GM23338 (cell line): Measurements from ENCODE around the gene TP53I13. TPM values are rescaled to one million over a fixed set of nuclear protein-coding genes. Genes with fewer than 3 reads are reported as not detected.

Source experiments
- ATAC-seq: fragments of 200-7000 bp; cut with Tn5 transposase; 3 replicates; pipeline ENCODE4 v1.9.1; 2020
- DNase-seq: peaks from one replicate; pipeline ENCODE4 v3.0.0-alpha.2; 2015; ENCODE audit warnings: low spot score
- H2AFZ ChIP-seq: fragments of 200-600 bp; sonication (generic); 2 replicates; pipeline ENCODE4 v1.8.0; 2016; ENCODE audit warnings: antibody characterized with exemption, mild to moderate bottlenecking, moderate library complexity
- H3F3A ChIP-seq: fragments of 200-600 bp; sonication (generic); replicated peaks from 2 replicates; pipeline ENCODE4 v1.8.0; 2017; ENCODE audit warnings: antibody characterized with exemption, mixed run types, low read depth
- H3K27ac ChIP-seq: fragments of 200-600 bp; sonication (generic); 2 replicates; pipeline ENCODE4 v1.6.1; 2016; ENCODE audit warnings: low read depth
- H3K27me3 ChIP-seq: fragments of 200-600 bp; sonication (generic); 2 replicates; pipeline ENCODE4 v1.8.0; 2016; ENCODE audit warnings: mild to moderate bottlenecking, mixed run types, moderate library complexity; ENCODE audit not compliant: insufficient read depth
- H3K36me3 ChIP-seq: fragments of 200-600 bp; sonication (generic); 2 replicates; pipeline ENCODE4 v1.8.0; 2016; ENCODE audit warnings: mild to moderate bottlenecking; ENCODE audit not compliant: insufficient read depth
- H3K4me1 ChIP-seq: fragments of 200-600 bp; sonication (generic); 2 replicates; pipeline ENCODE4 v1.8.0; 2016; ENCODE audit warnings: mild to moderate bottlenecking, moderate library complexity; ENCODE audit not compliant: insufficient read depth
- H3K4me2 ChIP-seq: fragments of 200-600 bp; sonication (generic); 2 replicates; pipeline ENCODE4 v1.7.1; 2017; ENCODE audit warnings: mixed run types
- H3K4me3 ChIP-seq: fragments of 200-600 bp; sonication (generic); 2 replicates; pipeline ENCODE4 v1.6.1; 2016; ENCODE audit warnings: mixed run types
- H3K79me2 ChIP-seq: fragments of 200-600 bp; sonication (generic); replicated peaks from 2 replicates; pipeline ENCODE4 v1.8.0; 2017; ENCODE audit warnings: mild to moderate bottlenecking; ENCODE audit not compliant: insufficient read depth
- H3K9me2 ChIP-seq: fragments of 200-600 bp; sonication (generic); 2 replicates; pipeline ENCODE4 v1.8.0; 2017; ENCODE audit not compliant: insufficient read depth
- H4K20me1 ChIP-seq: fragments of 200-600 bp; sonication (generic); replicated peaks from 2 replicates; pipeline ENCODE4 v1.8.0; 2017; ENCODE audit warnings: mild to moderate bottlenecking; ENCODE audit not compliant: insufficient read depth
- H3K27ac Mint-ChIP-seq: 2 replicates; pipeline ENCODE4 v1.8.0; 2020; ENCODE audit warnings: inconsistent platforms, mild to moderate bottlenecking, moderate library complexity, mixed read lengths
- H3K27me3 Mint-ChIP-seq: 3 replicates; pipeline ENCODE4 v1.8.0; 2022; ENCODE audit warnings: low read depth, mild to moderate bottlenecking, moderate library complexity, mixed read lengths, inconsistent platforms; ENCODE audit not compliant: insufficient read depth, poor library complexity
- H3K36me3 Mint-ChIP-seq: 3 replicates; pipeline ENCODE4 v1.8.0; 2021; ENCODE audit warnings: low read depth, mild to moderate bottlenecking, inconsistent platforms, moderate library complexity, mixed read lengths
- H3K4me1 Mint-ChIP-seq: 3 replicates; pipeline ENCODE4 v1.8.0; 2020; ENCODE audit warnings: mild to moderate bottlenecking, inconsistent platforms, mixed read lengths
- H3K4me3 Mint-ChIP-seq: 3 replicates; pipeline ENCODE4 v1.8.0; 2021; ENCODE audit warnings: moderate library complexity, mild to moderate bottlenecking, inconsistent platforms, mixed read lengths
- H3K9me3 Mint-ChIP-seq: 3 replicates; pipeline ENCODE4 v1.8.0; 2020; ENCODE audit warnings: moderate library complexity, mild to moderate bottlenecking, inconsistent platforms, mixed read lengths
- CREB1 ChIP-seq: fragments of 250-450 bp; sonication (Bioruptor Pico); IDR thresholded peaks from 2 replicates; pipeline ENCODE4 v1.5.0; 2020; ENCODE audit warnings: low read depth, mild to moderate bottlenecking, moderate library complexity
- EZH2 ChIP-seq: fragments of 200-600 bp; sonication (generic); IDR thresholded peaks from one replicate; pipeline ENCODE4 v1.8.0; 2017; ENCODE audit warnings: antibody characterized with exemption, mild to moderate bottlenecking, low read depth; ENCODE audit not compliant: unreplicated experiment
- EZH2phosphoT487 ChIP-seq: fragments of 200-600 bp; sonication (generic); IDR thresholded peaks from one replicate; pipeline ENCODE4 v1.8.1; 2018; ENCODE audit warnings: antibody characterized with exemption; ENCODE audit not compliant: unreplicated experiment
- NANOG ChIP-seq: IDR thresholded peaks from 2 replicates; pipeline ENCODE4 v1.6.1; 2016; ENCODE audit warnings: antibody characterized with exemption, borderline replicate concordance
- STAT1 ChIP-seq: IDR thresholded peaks from one replicate; pipeline ENCODE4 v1.6.1; 2016; ENCODE audit warnings: antibody characterized with exemption; ENCODE audit not compliant: unreplicated experiment
- polyA plus RNA-seq: library from polyadenylated mRNA; unstranded; fragments of >200 nt; fragmentation: Nextera tagmentation; extraction: Ambion mirVana; gene quantifications from 2 replicates; pipeline ENCODE4 v1.2.1, GENCODE V29; 2016
- total RNA-seq: library from RNA; depleted of rRNA; stranded (reverse); fragments of >200 nt; shearing (Covaris generic); gene quantifications from 2 replicates; pipeline ENCODE4 v1.2.3, GENCODE V29; 2014
- TF ChIP-seq, protein P1 (sequence below): IDR thresholded peaks from 2 replicates; pipeline ENCODE4 v1.6.1; 2016; ENCODE audit warnings: antibody characterized with exemption
- TF ChIP-seq, protein P2 (sequence below): fragments of 250-450 bp; sonication (Bioruptor Pico); IDR thresholded peaks from 2 replicates; pipeline ENCODE4 v1.5.0; 2020; ENCODE audit warnings: mild to moderate bottlenecking, moderate library complexity
- TF ChIP-seq, protein P3 (sequence below): IDR thresholded peaks from one replicate; pipeline ENCODE4 v1.6.1; 2018; ENCODE audit warnings: antibody characterized with exemption; ENCODE audit not compliant: unreplicated experiment
- TF ChIP-seq, protein P4 (sequence below), 2 experiments: fragments of 200-600 bp in 1 of 2; sonication (generic) in 1 of 2; conservative IDR thresholded peaks; 2 replicates each; pipeline versions ENCODE4 v1.5.1 to v1.6.1; 2016 to 2017; ENCODE audit warnings: antibody characterized with exemption in 2 of 2, low read depth in 2 of 2, mild to moderate bottlenecking in 2 of 2, moderate library complexity in 1 of 2

Gene TP53I13
- total and polyA plus RNA-seq, 2 experiments from 2014 or later = 21.0 to 38.9 TPM

DNA sequence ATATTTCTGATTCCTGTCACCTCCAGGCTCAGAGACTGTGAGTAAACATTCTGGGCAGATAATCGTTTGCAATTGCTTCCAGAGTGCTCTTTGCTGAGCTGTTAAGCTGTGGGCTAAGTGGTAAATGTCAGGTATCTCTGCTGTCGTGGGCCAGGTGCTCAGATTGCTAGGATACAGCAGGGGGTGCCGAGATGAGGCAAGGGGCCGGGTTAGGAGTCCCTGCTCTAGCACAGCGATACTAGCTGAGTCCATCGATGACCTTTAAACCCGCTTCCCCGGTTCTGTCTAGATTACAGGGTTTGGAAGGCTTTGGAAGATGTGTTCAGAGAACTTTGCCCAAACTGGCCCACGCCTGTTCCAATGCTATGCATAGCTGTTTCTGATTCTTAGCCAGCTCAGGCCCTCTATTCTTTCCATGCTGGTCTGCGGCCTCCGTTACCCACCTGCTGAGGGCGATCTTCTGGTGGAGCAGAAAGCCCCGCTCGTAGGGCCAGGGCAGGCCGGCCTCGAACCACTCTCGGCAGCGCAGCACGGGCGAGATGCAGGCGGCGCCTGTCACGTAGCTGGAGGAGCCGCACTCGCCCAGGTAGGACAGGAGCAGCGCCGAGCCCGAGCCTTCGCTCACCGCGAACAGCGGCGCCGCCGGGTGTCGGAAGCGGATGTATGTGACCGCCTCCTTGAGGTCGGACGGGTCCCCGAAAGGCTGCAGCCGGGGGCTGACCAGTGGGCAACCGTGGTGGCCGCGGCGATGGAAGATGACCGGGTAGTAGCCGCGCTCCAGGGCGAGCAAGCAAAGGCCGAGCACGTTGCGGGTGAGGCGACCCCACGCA is 2.6 kb upstream of the TP53I13 start:
- H3K9me2 ChIP-seq = no peaks in the 10 kb centered on the region
- no peak overlapping the region for H3K27ac Mint-ChIP-seq
- H3K27ac ChIP-seq = no peak overlapping the region
- H3K4me2 ChIP-seq = peak overlapping the region; percentile 96
- peaks cover 46% of the 10 kb centered on the region for H3K27me3 Mint-ChIP-seq
- ATAC-seq (peak; percentile 42), DNase-seq (peak; percentile 82)
- no peaks in the 10 kb centered on the region for H3K36me3 ChIP-seq
- H3K79me2 ChIP-seq = no peaks in the 10 kb centered on the region
- H3K36me3 Mint-ChIP-seq = peaks cover 5% of the 10 kb centered on the region; the same call in 1 of the 3 replicates
- peak overlapping the region; percentile 75 for H3K4me3 Mint-ChIP-seq
- peak overlapping the region; percentile 87 for H3K4me3 ChIP-seq
- H4K20me1 ChIP-seq = peaks cover 8% of the 10 kb centered on the region
- peaks cover 48% of the 10 kb centered on the region for H3K27me3 ChIP-seq
- TF ChIP-seq, protein P1, sequence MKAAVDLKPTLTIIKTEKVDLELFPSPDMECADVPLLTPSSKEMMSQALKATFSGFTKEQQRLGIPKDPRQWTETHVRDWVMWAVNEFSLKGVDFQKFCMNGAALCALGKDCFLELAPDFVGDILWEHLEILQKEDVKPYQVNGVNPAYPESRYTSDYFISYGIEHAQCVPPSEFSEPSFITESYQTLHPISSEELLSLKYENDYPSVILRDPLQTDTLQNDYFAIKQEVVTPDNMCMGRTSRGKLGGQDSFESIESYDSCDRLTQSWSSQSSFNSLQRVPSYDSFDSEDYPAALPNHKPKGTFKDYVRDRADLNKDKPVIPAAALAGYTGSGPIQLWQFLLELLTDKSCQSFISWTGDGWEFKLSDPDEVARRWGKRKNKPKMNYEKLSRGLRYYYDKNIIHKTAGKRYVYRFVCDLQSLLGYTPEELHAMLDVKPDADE = no peak
- peak; percentile 57 for TF ChIP-seq EZH2
- TF ChIP-seq, protein P2, sequence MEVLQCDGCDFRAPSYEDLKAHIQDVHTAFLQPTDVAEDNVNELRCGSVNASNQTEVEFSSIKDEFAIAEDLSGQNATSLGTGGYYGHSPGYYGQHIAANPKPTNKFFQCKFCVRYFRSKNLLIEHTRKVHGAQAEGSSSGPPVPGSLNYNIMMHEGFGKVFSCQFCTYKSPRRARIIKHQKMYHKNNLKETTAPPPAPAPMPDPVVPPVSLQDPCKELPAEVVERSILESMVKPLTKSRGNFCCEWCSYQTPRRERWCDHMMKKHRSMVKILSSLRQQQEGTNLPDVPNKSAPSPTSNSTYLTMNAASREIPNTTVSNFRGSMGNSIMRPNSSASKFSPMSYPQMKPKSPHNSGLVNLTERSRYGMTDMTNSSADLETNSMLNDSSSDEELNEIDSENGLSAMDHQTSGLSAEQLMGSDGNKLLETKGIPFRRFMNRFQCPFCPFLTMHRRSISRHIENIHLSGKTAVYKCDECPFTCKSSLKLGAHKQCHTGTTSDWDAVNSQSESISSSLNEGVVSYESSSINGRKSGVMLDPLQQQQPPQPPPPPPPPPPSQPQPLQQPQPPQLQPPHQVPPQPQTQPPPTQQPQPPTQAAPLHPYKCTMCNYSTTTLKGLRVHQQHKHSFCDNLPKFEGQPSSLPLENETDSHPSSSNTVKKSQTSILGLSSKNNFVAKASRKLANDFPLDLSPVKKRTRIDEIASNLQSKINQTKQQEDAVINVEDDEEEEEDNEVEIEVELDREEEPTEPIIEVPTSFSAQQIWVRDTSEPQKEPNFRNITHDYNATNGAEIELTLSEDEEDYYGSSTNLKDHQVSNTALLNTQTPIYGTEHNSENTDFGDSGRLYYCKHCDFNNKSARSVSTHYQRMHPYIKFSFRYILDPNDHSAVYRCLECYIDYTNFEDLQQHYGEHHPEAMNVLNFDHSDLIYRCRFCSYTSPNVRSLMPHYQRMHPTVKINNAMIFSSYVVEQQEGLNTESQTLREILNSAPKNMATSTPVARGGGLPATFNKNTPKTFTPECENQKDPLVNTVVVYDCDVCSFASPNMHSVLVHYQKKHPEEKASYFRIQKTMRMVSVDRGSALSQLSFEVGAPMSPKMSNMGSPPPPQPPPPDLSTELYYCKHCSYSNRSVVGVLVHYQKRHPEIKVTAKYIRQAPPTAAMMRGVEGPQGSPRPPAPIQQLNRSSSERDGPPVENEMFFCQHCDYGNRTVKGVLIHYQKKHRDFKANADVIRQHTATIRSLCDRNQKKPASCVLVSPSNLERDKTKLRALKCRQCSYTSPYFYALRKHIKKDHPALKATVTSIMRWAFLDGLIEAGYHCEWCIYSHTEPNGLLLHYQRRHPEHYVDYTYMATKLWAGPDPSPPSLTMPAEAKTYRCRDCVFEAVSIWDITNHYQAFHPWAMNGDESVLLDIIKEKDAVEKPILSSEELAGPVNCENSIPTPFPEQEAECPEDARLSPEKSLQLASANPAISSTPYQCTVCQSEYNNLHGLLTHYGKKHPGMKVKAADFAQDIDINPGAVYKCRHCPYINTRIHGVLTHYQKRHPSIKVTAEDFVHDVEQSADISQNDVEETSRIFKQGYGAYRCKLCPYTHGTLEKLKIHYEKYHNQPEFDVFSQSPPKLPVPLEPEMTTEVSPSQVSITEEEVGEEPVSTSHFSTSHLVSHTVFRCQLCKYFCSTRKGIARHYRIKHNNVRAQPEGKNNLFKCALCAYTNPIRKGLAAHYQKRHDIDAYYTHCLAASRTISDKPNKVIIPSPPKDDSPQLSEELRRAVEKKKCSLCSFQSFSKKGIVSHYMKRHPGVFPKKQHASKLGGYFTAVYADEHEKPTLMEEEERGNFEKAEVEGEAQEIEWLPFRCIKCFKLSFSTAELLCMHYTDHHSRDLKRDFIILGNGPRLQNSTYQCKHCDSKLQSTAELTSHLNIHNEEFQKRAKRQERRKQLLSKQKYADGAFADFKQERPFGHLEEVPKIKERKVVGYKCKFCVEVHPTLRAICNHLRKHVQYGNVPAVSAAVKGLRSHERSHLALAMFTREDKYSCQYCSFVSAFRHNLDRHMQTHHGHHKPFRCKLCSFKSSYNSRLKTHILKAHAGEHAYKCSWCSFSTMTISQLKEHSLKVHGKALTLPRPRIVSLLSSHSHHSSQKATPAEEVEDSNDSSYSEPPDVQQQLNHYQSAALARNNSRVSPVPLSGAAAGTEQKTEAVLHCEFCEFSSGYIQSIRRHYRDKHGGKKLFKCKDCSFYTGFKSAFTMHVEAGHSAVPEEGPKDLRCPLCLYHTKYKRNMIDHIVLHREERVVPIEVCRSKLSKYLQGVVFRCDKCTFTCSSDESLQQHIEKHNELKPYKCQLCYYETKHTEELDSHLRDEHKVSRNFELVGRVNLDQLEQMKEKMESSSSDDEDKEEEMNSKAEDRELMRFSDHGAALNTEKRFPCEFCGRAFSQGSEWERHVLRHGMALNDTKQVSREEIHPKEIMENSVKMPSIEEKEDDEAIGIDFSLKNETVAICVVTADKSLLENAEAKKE (CRISPR knock-in tag) = no peak
- TF ChIP-seq, protein P3, sequence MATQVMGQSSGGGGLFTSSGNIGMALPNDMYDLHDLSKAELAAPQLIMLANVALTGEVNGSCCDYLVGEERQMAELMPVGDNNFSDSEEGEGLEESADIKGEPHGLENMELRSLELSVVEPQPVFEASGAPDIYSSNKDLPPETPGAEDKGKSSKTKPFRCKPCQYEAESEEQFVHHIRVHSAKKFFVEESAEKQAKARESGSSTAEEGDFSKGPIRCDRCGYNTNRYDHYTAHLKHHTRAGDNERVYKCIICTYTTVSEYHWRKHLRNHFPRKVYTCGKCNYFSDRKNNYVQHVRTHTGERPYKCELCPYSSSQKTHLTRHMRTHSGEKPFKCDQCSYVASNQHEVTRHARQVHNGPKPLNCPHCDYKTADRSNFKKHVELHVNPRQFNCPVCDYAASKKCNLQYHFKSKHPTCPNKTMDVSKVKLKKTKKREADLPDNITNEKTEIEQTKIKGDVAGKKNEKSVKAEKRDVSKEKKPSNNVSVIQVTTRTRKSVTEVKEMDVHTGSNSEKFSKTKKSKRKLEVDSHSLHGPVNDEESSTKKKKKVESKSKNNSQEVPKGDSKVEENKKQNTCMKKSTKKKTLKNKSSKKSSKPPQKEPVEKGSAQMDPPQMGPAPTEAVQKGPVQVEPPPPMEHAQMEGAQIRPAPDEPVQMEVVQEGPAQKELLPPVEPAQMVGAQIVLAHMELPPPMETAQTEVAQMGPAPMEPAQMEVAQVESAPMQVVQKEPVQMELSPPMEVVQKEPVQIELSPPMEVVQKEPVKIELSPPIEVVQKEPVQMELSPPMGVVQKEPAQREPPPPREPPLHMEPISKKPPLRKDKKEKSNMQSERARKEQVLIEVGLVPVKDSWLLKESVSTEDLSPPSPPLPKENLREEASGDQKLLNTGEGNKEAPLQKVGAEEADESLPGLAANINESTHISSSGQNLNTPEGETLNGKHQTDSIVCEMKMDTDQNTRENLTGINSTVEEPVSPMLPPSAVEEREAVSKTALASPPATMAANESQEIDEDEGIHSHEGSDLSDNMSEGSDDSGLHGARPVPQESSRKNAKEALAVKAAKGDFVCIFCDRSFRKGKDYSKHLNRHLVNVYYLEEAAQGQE = no peak
- TF ChIP-seq STAT1 = no peak
- no peak for TF ChIP-seq NANOG
- TF ChIP-seq CREB1 (CRISPR knock-in tag) = 0 out of 2 replicates have a peak, but pooled peaks have one; percentile 23
- TF ChIP-seq, protein P4, sequence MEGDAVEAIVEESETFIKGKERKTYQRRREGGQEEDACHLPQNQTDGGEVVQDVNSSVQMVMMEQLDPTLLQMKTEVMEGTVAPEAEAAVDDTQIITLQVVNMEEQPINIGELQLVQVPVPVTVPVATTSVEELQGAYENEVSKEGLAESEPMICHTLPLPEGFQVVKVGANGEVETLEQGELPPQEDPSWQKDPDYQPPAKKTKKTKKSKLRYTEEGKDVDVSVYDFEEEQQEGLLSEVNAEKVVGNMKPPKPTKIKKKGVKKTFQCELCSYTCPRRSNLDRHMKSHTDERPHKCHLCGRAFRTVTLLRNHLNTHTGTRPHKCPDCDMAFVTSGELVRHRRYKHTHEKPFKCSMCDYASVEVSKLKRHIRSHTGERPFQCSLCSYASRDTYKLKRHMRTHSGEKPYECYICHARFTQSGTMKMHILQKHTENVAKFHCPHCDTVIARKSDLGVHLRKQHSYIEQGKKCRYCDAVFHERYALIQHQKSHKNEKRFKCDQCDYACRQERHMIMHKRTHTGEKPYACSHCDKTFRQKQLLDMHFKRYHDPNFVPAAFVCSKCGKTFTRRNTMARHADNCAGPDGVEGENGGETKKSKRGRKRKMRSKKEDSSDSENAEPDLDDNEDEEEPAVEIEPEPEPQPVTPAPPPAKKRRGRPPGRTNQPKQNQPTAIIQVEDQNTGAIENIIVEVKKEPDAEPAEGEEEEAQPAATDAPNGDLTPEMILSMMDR (conservative IDR thresholded peaks at IDR 0.05; ENCODE audit: low read depth in 2 of 2) = peak; percentile 20 to 37
- no peak for TF ChIP-seq EZH2phosphoT487
- peaks cover 11% of the 10 kb centered on the region for H3K4me1 ChIP-seq
- H3K9me3 Mint-ChIP-seq = no peaks in the 10 kb centered on the region
- H2AFZ ChIP-seq = peak overlapping the region; percentile 97
- H3F3A ChIP-seq = peaks cover 16% of the 10 kb centered on the region
- H3K4me1 Mint-ChIP-seq = peaks cover 10% of the 10 kb centered on the region
